Measurements from ENCODE around the gene CCDC137. TPM values are rescaled to one million over a fixed set of nuclear protein-coding genes. Genes with fewer than 3 reads are reported as not detected.

Gene CCDC137
- total RNA-seq, 2 donors from 2014 or later: 35.8 to 44.2 TPM

DNA sequence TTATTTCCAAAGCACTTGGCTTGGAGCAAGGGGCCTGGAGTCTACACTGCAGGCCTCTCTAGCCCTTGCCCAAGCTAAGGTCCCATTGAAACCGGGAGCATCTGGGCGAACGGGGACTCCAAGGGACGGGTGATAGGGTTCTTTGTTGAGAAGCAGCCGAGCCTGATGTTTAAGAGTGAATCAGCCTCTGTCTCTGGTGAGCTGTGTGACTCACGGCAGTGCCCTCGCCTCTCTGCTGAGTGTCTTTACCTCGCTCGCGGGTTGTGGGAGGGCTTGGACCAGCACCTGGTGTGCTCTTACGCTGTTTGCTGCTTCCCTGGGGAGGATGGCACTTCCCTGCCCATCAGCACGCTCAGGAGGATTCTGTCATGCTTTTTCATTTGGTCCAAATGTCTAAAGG lies 18.6 kb downstream of the CCDC137 start:
- DNase-seq: peak; percentile 52
- Histone ChIP-seq H3K4me1 (ENCODE audit: control insufficient read depth, insufficient read depth, low read length) (peaks cover 5% of the 10 kb centered on the region), H3K27ac (ENCODE audit: low read depth, low read length) (no peak overlapping the region), H3K4me3 (ENCODE audit: low read length) (peak overlapping the region; percentile 85), H3K9ac (ENCODE audit: extremely low read depth, low read length, poor library complexity, severe bottlenecking) (peak overlapping the region; percentile 91), H3K27me3 (ENCODE audit: control insufficient read depth, insufficient read depth, low read length, poor library complexity, severe bottlenecking) (no peaks in the 10 kb centered on the region), H3K36me3 (ENCODE audit: control insufficient read depth, insufficient read depth, low read length) (peaks cover 49% of the 10 kb centered on the region), H3K9me3 (ENCODE audit: control insufficient read depth, low read length) (no peaks in the 10 kb centered on the region)
- Mint-ChIP-seq H3K4me1 (peaks cover 14% of the 10 kb centered on the region), H3K9me3 (no peaks in the 10 kb centered on the region), H3K36me3 (ENCODE audit: low read depth) (peaks cover 38% of the 10 kb centered on the region), H3K27ac (peak overlapping the region; percentile 85), H3K27me3 (ENCODE audit: insufficient read depth) (no peaks in the 10 kb centered on the region), H3K4me3 (peak overlapping the region; percentile 85)
- TF ChIP-seq, protein P1, sequence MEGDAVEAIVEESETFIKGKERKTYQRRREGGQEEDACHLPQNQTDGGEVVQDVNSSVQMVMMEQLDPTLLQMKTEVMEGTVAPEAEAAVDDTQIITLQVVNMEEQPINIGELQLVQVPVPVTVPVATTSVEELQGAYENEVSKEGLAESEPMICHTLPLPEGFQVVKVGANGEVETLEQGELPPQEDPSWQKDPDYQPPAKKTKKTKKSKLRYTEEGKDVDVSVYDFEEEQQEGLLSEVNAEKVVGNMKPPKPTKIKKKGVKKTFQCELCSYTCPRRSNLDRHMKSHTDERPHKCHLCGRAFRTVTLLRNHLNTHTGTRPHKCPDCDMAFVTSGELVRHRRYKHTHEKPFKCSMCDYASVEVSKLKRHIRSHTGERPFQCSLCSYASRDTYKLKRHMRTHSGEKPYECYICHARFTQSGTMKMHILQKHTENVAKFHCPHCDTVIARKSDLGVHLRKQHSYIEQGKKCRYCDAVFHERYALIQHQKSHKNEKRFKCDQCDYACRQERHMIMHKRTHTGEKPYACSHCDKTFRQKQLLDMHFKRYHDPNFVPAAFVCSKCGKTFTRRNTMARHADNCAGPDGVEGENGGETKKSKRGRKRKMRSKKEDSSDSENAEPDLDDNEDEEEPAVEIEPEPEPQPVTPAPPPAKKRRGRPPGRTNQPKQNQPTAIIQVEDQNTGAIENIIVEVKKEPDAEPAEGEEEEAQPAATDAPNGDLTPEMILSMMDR (conservative IDR thresholded peaks at IDR 0.05): no peak
- WGBS, 2 experiments (ENCODE audit: insufficient coverage in 1 of 2, insufficient read length in 1 of 2): 88 to 89% methylated on average over 12 of the region's 12 CpGs

DNA sequence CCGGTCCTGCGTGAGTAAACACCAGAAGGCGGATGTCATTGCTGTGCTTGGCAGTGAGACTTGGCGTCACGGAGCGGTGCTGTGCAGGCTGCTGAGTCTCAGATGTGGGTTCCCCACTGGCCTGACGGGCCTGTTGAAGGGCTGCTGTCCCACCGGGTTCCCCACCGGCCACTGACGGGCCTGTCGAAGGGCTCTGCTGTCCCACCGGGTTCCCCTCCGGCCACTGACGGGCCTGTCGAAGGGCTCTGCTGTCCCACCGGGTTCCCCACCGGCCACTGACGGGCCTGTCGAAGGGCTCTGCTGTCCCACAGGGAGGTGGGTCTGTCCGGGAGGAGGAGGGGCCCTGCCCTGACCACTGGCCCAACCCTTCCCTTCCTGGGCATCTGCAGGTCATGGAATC lies 20.1 kb downstream of the CCDC137 start:
- DNase-seq: no peak
- Mint-ChIP-seq H3K27ac (peak overlapping the region; percentile 52), H3K27me3 (ENCODE audit: insufficient read depth) (no peaks in the 10 kb centered on the region), H3K4me3 (no peak overlapping the region), H3K36me3 (ENCODE audit: low read depth) (peaks cover 40% of the 10 kb centered on the region), H3K9me3 (no peaks in the 10 kb centered on the region), H3K4me1 (peaks cover 14% of the 10 kb centered on the region)
- H3K4me3 ChIP-seq (ENCODE audit: low read length): no peak overlapping the region
- H3K9me3 ChIP-seq (ENCODE audit: control insufficient read depth, low read length): no peaks in the 10 kb centered on the region
- peaks cover 57% of the 10 kb centered on the region for H3K36me3 ChIP-seq (ENCODE audit: control insufficient read depth, insufficient read depth, low read length)
- H3K27ac ChIP-seq (ENCODE audit: low read depth, low read length): no peak overlapping the region
- no peaks in the 10 kb centered on the region for H3K27me3 ChIP-seq (ENCODE audit: control insufficient read depth, insufficient read depth, low read length, poor library complexity, severe bottlenecking)
- peaks cover 5% of the 10 kb centered on the region for H3K4me1 ChIP-seq (ENCODE audit: control insufficient read depth, insufficient read depth, low read length)
- TF ChIP-seq, protein P1 (conservative IDR thresholded peaks at IDR 0.05): no peak
- H3K9ac ChIP-seq (ENCODE audit: extremely low read depth, low read length, poor library complexity, severe bottlenecking): no peak overlapping the region
- WGBS, 2 experiments (ENCODE audit: insufficient coverage in 1 of 2, insufficient read length in 1 of 2): 87 to 95% methylated on average over 3 to 20 of the region's 20 CpGs

DNA sequence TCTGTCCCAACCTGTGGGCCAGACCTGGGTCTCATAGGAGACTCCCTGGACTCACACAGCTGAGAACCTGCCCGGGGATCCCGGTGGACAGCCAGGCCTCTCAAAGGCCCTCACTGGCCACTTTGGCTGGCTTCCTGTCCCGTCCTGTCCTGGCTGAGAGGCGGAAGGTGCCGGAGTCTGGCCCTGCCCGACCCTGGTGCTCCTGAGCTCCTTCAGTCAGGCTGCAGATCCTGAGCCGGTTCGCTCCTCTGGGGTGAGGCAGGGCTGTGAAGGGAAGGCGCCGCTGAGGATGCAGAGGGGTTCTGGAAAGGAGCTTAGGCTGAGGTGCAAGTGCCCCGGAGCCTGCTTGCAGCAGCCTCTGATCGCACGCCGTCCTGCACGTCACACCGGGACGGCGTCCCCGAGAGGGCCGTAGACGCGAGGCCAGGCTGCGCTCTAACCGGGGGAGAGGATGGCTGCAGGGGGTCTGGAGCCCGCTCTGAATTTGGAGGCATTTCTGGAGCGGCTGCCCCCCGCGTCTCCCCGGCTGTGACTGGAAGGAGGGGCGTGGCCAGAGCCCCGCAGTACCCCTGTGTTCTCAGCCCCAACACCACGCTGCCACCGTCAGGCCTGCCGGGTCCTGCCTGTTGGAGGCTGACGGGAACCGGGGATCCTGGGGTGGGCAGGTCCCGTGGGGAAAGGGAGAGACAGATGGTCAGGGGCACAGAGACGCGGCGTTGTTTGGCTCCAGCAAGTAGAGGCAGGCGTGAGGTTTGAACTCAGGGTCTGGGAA lies 21.4 kb downstream of the CCDC137 start:
- Mint-ChIP-seq H3K4me1 (peaks cover 7% of the 10 kb centered on the region), H3K9me3 (no peaks in the 10 kb centered on the region), H3K27ac (no peak overlapping the region), H3K4me3 (no peak overlapping the region), H3K36me3 (ENCODE audit: low read depth) (peaks cover 47% of the 10 kb centered on the region), H3K27me3 (ENCODE audit: insufficient read depth) (no peaks in the 10 kb centered on the region)
- DNase-seq: peak; percentile 48
- WGBS, 2 experiments (ENCODE audit: insufficient coverage in 1 of 2, insufficient read length in 1 of 2): 91 to 95% methylated on average over 12 to 41 of the region's 41 CpGs
- peaks cover 5% of the 10 kb centered on the region for H3K4me1 ChIP-seq (ENCODE audit: control insufficient read depth, insufficient read depth, low read length)
- TF ChIP-seq, protein P1 (conservative IDR thresholded peaks at IDR 0.05): no peak
- H3K9ac ChIP-seq (ENCODE audit: extremely low read depth, low read length, poor library complexity, severe bottlenecking): no peak overlapping the region
- H3K9me3 ChIP-seq (ENCODE audit: control insufficient read depth, low read length): no peaks in the 10 kb centered on the region
- H3K36me3 ChIP-seq (ENCODE audit: control insufficient read depth, insufficient read depth, low read length): peaks cover 63% of the 10 kb centered on the region
- H3K4me3 ChIP-seq (ENCODE audit: low read length): no peak overlapping the region
- no peaks in the 10 kb centered on the region for H3K27me3 ChIP-seq (ENCODE audit: control insufficient read depth, insufficient read depth, low read length, poor library complexity, severe bottlenecking)
- no peak overlapping the region for H3K27ac ChIP-seq (ENCODE audit: low read depth, low read length)

All from endodermal cell (in vitro differentiated cells).